GM12865 (cell line): ENCODE results near the gene TRIO.
A peak's percentile ranks its signal among the peaks of the same experiment; 100 is the strongest.

Experiments used
- DNase-seq: peaks from one replicate; pipeline ENCODE4 v3.0.0; 2010; ENCODE audit warnings: low read depth
- H3K4me3 ChIP-seq: 2 replicates; pipeline ENCODE4 v1.5.1; 2011; ENCODE audit warnings: mild to moderate bottlenecking, low read depth, low read length, control low read depth
- CTCF ChIP-seq: IDR thresholded peaks from 2 replicates; pipeline ENCODE4 v1.5.1; 2011; ENCODE audit warnings: low read length, control low read depth, low read depth, inconsistent platforms; ENCODE audit not compliant: insufficient read depth; ENCODE audit errors: missing control alignments

TRIO gene

GRCh38 chr5:14280294-14280854 is 137.2 kb downstream of the TRIO start:
- no peak for TF ChIP-seq CTCF
- DNase-seq = no peak

GRCh38 chr5:14281746-14282181 is 138.6 kb downstream of the TRIO start:
- peak; percentile 41 for DNase-seq
- no peak for TF ChIP-seq CTCF
- no peak overlapping the region for H3K4me3 ChIP-seq

More at GRCh38 chr5:14280294-14280854, 137.2 kb downstream of the TRIO start:
- no peak overlapping the region for H3K4me3 ChIP-seq

- H3K4me3 ChIP-seq = no peak overlapping the region
- TF ChIP-seq CTCF = no peak
- no peak for DNase-seq
Measured at GRCh38 chr5:14283139-14283538, 140.0 kb downstream of the TRIO start.

GRCh38 chr5:14284392-14285148 is 141.4 kb downstream of the TRIO start:
- DNase-seq = no peak
- no peak for TF ChIP-seq CTCF
- H3K4me3 ChIP-seq = no peak overlapping the region

- DNase-seq = no peak
- no peak for TF ChIP-seq CTCF
- no peak overlapping the region; the same call in 1 of the 2 replicates for H3K4me3 ChIP-seq
Measured at GRCh38 chr5:14286007-14286406, 142.9 kb downstream of the TRIO start.

- H3K4me3 ChIP-seq = no peak overlapping the region; the same call in 1 of the 2 replicates
- DNase-seq = peak; percentile 73
- TF ChIP-seq CTCF = no peak
Measured at GRCh38 chr5:14286574-14287421, 143.7 kb downstream of the TRIO start.
